Ammon's horn (tissue), 1 donor: ENCODE measurements around the gene JMJD8.

Experiments
- DNase-seq: peaks from one replicate; pipeline ENCODE4 v3.0.0-alpha.2; 2016; ENCODE audit warnings: low spot score

Gene JMJD8, protein sequence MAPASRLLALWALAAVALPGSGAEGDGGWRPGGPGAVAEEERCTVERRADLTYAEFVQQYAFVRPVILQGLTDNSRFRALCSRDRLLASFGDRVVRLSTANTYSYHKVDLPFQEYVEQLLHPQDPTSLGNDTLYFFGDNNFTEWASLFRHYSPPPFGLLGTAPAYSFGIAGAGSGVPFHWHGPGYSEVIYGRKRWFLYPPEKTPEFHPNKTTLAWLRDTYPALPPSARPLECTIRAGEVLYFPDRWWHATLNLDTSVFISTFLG

DNA sequence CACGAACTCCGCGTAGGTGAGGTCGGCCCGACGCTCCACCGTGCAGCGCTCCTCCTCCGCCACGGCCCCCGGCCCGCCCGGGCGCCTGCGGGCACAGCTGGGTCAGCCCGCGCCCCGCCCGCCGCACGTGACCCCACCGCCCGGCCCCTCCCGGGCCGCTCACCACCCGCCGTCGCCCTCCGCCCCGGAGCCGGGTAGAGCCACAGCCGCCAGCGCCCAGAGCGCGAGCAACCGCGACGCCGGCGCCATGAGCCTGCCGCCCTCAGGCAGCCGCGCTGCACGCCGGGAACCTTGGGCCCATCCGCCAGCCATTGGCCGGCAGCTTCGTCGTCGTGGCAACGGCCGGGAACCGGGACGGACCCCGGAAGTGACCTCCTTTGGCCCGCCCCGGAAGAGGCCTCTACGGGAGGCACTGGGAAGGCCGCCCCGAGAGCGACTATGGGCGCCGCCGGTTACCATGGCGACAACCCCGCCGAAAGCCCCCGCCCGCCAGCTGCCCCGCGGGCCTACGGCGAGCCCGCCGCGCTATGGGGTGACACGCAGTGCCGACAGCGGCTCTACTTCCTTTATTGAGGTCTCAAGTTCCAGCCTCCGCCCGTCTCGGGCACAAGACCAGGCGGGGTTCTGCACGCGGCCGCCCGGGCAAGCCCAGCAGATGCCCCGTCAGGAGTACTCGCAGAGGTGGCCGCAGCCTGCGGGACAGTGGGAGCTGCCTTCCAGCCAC, at the start of gene JMJD8:
TSS of gene JMJD8 (minus strand) at position 264 of the 724 bp plus-strand sequence. CDS start at position 249, 15 bp downstream.
- peak; percentile 96 for DNase-seq

DNA sequence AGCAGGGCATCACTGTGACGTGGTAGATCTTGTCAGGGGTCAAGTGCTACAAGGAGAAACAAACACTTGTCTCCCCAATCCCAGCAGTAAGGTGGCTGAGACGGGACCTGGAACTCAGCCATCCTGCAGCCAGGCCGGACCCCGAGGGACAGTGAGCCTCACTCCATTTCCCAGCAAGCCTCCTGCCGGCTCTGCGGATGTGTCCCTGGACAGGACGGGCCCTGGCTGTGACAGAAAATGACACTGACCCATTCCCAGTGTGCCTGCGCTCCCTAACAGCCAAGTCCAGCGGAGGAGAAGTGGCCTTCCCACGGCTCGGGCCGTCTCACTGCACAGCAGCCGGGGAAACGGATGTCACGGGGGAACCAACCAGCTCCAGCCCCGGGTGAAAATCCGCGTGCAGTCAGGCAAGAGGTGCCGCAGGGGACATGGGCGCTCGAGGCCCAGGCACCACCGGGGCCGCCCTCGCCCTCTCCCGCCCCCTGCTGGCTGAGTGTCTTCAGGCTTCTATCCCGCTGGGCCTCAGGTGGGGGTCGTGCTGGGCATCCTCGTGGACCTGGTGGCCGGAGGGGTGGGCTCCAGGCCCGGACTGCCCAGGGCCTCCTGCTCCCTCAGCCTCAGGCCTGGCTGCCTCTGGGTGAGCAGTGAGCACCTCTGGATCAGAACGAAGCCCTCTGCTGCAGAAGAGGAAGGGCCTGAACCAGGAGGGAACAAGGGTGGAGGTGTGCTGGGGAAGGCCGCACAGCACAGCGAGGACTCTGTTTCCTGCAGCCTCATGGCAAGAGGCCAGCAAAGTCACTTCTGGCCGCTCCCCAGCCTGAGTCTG, 49.5 kb upstream of the JMJD8 start:
- no peak for DNase-seq

DNA sequence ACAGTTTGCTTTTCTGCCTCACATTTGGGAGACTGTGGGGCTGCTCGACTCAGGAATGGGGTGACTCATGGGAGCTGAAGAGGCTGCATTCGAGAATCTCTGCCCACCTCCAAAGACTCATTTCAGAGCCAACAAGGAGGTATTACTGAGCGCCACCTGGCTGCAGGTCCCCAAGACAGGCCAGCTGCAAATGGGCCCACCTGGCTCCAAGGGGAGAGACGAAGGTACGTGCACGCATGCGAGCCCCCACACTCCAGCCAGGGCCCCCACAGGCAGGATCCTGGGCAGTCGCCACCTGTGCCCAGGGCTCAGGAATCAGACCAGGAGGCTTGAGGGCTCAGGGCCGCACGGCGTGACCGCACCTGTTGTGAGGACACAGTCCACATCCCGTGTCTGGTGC, 48.8 kb upstream of the JMJD8 start:
- DNase-seq = no peak

DNA sequence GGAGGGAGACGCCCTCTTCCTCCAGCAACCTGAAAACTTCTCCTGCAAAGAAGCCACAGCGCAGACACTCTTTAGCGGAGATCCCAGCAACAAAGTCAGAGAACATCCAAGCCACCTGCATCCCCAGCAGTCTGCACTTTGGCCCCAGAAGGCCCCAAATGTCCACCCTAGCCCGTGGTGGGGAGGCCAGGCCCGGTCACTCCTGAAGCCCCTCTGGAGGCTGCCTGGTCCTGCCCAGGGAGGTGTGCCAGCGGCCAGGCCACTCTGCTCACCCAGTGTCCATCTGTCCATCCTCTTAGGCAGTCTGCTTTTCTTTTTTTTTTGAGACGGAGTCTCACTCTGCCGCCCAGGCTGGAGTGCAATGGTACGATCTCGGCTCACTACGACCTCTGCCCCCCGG, 48.2 kb upstream of the JMJD8 start:
- no peak for DNase-seq

DNA sequence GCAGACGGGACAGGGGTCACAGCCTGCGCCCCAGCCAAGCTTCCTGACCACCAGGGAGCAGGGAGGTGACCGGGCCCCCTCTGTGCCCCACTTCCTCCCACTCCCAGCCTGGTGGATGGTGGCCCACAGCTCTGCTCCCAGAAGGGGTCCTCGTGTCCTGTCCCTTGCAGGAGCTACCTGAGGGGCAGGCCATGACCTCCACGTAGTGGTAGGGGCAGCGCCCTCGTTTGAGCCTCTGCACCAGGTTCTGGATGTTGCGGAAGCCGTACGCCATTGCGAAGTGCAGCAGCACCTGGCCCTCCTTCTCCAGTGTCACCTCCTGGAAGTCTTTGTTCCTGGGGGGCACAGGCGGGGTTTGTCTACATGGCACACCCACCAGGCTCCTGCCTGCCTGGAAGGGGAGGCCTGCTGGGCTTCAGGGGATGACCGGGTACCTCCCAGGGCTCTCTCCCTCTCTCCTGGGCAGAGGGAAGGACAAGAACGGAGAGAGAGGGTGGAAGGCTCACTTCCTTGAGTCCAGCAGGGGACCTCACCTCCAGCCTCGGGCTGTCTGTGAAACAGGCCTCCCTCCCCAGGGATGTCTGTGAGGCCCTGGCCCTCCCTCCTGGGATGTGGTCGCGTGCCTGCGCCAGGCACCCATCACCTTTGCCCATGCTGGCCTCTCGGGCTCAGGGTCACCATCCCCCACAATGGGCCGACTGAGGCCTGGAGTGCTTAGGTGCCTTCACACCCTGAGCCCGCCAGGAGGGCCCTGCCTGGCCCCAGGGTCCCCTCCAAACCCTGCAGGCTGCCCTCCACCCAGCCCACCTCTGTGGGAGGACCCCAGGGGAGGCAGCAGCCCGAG, 46.8 kb upstream of the JMJD8 start:
- no peak for DNase-seq

DNA sequence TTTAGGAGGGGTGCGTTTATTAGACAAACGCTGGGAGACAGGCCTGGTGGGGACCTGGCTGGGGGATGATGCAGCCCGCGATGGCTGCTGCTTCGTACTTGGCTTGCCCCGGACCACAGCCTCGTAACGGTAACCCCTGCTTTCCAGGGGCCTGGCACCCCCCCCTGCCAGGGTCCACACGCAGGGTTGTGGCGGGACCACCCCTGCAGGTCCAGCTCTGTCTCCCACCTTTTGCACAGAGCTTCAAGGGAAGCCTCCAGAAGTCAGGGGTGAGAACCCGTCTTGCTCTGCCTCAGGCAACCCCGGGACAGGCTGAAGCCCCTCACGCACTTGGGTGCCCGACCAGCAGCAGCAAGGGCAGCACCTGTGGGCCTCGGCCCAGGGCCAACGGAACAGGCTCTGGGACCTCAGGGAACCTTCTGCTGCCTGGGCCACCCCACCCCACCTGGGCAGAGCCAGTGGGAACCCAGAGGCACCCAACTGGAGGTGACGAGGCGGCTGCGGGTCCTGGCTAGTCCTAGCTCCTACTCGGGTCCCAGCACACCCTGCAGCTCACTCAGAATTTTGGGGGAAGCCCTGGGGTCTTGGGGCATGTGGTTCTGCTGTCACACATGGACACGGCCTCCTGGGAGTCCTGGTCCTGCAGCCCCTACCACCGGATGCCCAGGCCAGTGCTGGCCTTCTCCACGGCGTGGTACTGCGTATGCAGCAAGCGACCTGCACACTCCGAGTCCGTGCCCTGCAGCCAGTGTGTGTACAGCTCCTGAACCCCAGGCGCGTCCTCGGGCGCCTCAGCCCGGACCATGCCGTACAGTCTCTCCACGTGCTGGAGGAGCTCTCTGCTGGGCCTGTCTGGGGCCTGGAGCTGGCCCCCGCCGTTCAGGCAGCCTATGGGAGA, 45.9 kb upstream of the JMJD8 start:
- DNase-seq = no peak

DNA sequence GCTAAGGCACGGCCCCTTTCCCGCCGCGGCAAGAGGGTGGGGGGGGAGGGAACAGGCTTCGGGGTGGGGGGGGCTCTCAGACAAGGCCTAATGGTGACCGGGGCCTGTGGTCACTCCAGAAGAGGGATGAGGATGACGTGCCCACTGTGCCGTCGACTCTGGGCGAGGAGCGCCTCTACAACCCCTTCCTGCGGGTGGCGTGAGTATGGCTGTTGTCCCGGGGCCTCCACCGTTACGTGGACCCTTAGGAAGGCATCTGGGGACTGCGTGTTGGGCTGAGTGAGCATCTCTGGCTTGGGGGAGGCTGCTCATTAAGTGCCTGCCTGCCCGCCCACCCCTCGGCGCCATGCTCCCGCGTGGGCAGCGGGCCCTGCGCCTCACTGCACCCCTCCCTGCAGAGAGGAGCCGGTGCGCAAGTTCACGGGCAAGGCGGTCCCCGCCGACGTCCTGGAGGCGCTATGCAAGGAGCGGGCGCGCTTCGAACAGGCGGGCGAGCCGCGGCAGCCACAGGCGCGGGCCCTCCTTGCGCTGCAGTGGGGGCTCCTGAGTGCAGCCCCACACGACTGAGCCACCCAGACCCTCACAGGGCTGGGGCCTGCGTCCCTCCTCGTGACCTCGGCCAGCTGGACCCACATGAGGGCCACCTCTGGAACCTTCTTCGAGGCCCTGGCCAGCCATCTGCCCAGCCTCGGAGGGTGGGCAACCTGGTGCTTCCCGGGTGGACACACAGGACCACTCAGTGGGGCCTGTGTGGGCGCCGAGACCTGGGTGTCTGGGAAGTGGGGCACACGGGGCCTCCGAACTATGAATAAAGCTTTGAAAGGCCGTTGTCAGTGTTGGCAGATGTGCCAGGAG, 45.0 kb upstream of the JMJD8 start:
- no peak for DNase-seq

DNA sequence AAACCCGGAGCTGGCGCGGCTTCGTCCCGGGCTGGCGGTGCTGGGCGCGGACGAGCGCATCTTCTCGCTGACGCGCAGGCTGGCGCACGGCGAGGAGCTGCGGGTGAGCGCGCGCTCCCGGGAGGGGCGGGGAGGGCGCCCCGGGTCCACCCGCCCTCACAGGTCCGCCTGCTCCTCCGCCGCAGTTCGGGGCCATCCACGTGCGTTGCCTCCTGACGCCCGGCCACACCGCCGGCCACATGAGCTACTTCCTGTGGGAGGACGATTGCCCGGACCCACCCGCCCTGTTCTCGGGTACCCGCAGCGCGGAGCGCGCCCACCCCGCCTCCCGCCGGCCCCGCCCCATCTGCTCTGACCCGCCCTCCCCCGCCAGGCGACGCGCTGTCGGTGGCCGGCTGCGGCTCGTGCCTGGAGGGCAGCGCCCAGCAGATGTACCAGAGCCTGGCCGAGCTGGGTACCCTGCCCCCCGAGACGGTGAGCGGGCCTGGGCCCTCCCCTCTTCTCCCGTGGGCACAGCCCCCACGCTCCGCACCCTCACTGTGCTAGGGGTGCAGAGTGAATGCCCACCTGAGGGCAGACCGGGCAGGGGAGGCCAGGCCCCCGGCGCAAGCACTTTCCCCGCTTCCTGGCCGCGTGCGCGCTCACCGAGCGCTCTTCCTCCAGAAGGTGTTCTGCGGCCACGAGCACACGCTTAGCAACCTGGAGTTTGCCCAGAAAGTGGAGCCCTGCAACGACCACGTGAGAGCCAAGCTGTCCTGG, 44.2 kb upstream of the JMJD8 start:
- peak; percentile 63 for DNase-seq

DNA sequence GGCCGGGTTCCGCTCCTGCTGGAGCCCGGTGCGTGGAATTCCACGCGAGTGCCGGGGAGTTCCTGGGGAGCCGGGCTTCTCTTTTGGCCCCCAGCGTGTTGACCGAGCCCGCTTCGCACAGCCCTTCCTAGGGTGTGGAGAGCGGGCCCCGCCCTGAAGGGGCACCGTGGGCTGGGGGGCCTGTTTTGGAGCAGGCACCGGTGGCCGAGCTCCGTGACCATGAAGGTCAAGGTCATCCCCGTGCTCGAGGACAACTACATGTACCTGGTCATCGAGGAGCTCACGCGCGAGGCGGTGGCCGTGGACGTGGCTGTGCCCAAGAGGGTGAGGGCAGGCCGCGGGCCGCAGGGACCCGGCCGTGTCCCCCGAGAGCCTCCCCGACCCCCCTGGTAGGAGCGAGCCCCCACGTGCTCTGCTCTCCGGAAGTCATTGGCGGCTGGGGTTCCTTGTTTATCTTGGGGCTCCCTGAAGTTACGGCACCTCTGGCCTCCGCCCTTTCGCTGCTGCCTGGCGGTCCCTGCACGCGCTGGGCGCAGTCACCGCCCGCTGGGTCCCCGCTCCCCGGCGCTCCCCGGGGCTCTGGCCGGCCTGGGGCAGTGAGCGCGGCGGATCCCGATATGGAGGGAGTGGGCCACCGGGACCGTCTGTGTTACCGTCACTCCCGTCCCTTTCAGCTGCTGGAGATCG, 43.3 kb upstream of the JMJD8 start:
- no peak for DNase-seq

DNA sequence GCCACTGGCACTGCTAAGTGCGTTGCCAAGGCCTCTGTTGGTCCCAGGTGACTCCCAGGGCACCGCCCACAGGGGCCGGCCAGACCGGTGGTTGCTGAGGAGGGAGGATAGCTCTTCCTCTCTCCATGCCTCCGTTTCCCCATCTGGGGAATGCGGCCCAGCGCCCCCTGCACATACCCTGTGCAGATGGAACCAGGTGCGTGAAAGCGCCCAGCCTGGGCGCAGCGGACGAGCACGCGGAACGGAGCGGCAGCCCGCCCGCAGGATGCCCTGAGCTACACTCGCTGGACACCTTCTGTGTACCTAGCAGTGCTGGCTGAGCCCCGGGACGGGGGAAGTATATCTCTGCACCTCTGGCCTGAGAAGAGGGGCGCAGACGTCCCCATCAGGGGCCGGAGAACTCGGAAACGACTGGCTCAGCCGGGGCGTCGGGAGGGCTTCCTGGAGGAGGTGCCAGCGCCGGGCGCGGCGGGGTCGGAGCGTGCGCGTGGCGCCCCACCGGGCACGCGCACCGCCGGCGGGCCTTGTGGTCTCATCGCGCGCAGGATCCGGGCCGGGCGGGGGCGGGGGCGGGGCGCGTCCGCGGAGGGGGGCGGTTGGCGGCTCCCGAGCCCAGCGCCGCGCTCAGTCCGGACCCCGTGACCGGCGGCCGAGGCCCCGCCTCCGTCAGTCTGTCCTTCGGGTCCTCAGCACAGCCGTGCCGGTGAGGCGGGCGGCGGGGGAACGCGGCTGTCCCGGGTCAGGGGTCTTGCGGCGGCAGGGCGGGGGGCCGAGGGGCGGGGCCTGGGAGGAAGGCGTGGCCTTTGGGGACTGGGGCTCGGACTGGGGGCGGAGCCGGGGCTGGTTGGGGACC, 42.5 kb upstream of the JMJD8 start, which contains the start of the genes CCDC78 and HAGHL:
TSS of gene CCDC78 (minus strand) at position 6 of the 853 bp plus-strand sequence. CDS start 76 bp downstream, outside the sequence.
TSS of gene HAGHL (plus strand) at position 669 of the 853 bp plus-strand sequence. CDS start 404 bp downstream, outside the sequence.
- peak; percentile 54 for DNase-seq

DNA sequence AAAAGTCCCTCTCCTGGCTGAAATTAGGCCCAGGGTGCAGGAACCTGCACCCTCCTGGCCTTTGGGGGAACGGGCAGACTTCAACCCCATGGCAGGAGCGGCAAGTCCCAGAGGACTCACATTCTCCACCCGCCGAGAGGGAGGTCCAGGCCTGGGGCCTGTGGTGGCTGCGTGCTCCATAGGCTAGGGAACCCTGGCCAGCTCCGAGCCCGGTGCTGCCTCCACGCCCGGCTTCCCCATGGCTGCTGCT, 42.0 kb upstream of the JMJD8 start:
- no peak for DNase-seq

DNA sequence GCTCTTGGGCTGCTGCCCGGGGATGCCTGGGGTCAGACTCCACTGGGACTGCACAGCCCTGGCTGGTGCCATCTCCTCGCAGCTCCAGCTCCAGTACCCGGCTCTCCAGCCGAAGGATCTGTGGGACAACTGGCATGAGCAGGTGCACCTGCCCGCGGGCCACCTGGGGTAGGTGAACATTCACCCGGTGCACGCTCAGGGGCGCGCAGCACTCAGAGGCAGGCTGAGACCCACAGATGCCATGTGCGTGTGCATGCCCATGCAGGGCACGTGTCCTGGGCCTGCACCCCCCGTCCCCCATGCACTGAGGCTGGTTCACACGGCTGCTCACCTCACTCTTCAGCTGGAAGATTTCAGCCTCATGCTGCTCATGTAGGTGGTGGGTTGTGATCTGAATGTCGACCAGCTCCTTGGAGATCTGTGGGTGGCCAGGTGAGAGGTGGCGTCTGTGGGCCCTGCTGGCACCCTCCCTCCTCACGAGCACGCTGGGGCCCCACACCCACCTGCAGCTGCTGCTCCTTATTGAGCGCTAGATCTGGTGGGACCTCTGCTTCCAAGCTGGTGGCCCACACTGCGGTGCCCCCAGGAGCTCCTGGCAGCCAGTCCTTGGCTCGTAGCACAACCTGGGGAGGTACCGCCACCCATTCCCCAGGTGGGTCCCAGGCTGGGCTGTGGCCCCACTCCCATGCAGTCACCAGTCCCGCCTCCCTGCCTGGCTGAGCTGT, 41.5 kb upstream of the JMJD8 start:
- no peak for DNase-seq

DNA sequence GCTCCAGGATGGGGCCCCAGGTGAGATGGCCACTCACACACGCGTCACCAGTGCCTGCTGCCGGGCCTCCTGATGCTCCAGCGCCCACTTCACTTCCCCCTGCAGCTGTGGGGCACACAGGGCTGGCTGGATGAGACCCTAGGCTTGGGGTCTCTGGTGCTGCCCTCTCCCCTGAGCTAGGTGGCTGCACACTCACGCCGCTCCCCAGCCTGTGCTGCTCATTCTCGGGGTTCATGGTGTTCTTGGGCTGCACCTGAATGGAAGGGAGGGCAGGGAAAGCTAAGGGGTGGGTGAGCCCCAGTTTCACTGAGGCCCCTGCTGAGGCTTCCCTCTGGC, 40.9 kb upstream of the JMJD8 start:
- DNase-seq = no peak

DNA sequence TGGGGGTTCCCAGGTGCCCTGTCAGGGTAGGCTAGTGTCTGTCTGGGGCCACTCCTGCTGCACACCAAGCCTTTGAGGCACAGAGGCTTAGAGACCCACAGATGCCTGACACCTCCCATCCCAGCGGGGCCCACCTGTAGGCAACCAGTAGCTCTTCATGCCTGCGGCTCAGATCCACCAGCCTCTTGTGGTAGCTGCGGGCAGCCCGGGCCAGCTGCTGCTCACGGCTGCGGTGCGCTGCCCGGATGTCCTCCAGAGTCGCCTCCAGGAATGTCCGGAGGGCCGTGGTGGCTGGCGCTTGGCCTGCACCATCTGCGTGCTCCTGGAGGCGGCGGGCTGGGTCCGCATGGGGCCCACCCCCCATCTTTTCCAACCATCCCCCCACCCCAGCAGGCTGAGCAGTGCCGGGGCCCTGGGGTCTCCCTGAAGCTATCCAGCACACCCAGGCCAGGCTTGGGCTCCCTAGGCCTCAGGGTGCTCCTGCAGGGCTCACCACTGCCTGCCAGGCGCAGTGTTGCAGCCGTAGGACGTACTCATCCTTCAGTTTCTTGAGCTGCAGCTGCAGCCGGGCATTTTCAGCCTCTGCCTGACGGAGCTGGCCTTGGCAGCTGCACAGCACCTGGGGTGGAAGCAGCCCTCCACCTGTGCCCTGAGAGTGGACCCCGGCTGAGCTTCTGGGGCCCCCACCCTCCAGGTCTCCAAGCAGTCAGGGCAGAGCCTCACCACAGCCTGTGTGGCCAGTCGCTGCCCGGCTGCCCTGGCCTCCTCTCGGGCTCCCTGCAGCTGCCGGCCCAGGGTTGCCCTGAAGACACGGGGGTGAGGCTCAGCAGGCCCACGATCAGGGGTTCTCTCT, 40.3 kb upstream of the JMJD8 start:
- DNase-seq = no peak

DNA sequence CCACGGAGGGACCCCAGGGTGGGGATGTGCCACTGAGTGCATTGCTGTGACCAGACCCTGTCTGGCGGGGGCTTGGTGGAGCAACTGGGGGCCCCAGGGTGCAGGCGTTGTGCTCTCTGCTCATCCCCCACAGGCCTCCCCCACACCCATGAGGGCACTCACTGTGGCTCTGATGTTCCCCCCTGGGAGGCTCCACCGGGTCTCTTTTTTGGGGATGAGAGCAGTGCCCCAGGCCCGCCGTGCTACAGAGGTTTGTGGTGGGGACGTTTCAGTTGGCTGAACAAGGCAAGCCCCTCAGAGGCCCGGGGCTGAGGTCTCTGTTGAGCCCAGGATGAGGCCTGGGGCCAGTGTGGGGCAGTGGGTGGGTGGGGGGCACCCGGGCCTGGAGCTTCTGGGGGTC, 39.6 kb upstream of the JMJD8 start:
- no peak for DNase-seq
